Activated naive CD8-positive, alpha-beta T cell treated with anti-CD3 and anti-CD28 coated beads, Interleukin-2, amount 50 U/mL, for 16 hours (primary cell): ENCODE data around the gene CTNNBIP1.
"Not testable (repeated sequence)": the region's sequence is repeated elsewhere in the genome, so short reads cannot be mapped to it uniquely, and the experiment has no call there.

Source experiments
- DNase-seq: peaks from one replicate; pipeline ENCODE4 v3.0.0-alpha.2; 2020; ENCODE audit warnings: low read depth, low spot score

Gene CTNNBIP1

GRCh38 chr1:9805006-9805508, 105.0 kb downstream of the CTNNBIP1 start:
- no peak for DNase-seq

GRCh38 chr1:9803003-9803918, 106.8 kb downstream of the CTNNBIP1 start:
- DNase-seq, result not testable (repeated sequence)

- DNase-seq, result no peak
Measured at GRCh38 chr1:9801909-9802308, 108.2 kb downstream of the CTNNBIP1 start.
